GM10847 (cell line): ENCODE data around the gene ZNF618.

Experiments used
- POLR2A ChIP-seq: IDR thresholded peaks from 2 replicates; pipeline ENCODE4 v1.6.1; 2011; ENCODE audit not compliant: insufficient read length; ENCODE audit errors: extremely low read depth

Gene ZNF618

DNA sequence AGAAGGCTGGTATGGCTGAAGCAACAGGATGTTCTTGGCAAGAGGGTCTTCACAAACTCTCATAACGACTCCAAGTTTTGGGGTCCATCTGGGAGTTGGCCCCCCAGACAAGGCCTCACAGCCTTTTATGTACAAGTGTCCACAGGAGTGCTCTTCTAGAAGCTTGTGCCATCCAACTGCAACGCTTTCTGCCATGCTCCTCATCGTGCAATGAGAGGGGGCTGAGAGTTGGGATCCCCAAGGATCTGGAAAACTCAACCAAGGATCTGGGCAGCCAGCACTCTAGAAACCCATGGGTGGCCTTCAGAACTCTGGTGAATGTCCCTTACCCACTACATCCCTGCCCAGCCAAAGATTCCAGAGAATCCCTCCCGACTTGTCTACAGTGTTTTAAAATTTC lies 210.5 kb downstream of the ZNF618 start:
- no peak for TF ChIP-seq POLR2A

DNA sequence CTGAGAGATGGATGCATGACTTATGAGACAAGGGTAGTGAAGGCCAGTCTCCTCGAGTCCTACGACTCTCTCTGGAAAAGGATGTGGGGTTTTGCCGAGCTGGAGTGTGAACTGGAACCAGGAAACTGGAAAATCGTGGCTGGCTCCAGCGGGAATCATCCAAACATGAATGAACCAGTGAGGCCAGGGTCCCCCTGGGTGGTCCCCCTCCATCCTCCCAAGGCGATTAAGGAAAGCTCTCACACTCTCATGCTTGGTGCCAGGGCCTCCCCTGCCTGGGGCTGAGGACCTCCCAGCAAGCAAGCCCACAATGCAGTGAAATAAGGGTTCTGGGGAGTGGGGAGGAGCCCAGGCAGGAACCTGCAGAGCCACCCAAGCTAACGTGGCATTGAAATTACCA lies 211.6 kb downstream of the ZNF618 start:
- TF ChIP-seq POLR2A, result no peak

DNA sequence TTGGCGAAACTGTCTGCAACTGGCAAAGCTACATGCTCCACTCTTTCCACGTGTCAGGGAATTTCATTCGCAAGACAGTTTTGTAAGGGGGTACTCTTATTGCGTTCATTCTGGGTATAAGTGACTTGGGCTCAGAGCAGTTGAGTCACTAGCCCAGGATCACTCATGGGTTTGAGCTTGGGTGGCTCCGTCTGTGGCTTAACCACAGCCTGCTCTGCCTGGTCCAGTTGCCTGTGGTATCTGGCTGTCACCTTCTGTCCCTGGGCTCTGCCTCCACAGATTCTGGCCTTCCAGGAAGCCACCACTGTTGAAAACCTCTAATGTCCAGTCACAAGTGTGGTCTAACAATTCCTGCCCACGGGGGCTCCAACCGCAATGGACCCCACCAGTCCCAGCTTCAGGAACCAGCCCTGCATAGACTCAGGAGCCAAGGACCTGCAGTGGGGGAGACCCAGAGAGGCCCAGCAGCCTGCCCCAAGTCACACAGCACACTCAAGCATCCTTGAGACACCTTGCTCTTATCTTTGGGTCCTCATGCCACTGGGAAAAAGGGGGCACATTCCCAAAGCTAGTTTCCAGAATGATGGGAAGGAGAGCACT lies 212.6 kb downstream of the ZNF618 start:
- TF ChIP-seq POLR2A, result no peak

DNA sequence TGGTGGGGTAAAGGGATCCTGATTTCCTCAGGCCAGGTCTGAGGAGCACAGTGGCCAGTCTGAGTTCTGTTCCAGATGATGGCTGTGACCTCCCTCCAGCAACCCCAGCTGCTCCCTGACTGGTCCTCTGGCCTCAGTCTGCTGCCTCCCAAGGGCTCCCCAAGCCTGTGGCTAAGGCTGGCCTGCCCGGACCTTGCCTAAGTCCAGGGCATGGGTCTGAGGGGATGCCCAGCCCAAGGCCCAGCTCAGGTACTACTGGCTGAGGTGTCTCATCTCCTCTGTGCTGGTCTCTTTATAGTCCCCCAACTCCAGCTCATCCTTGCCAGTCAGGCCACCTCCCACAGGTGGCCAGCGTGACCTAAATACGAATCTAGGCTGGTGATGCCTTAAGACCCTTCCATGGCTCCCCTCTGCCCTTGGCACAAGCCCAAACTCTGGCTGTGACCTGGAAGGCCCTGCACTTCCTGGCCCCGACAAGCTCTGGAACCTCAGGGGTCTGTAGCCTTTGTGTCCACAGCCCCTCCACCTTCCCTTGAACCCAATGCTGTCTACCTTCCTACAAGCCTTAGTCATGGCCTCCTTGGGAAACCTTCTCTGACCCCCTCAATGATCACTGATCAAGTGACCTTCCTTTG lies 213.2 kb downstream of the ZNF618 start:
- TF ChIP-seq POLR2A, result no peak

GRCh38 chr9:114090798-114091197 lies 214.7 kb downstream of the ZNF618 start:
- TF ChIP-seq POLR2A, result no peak

GRCh38 chr9:114091711-114092110 lies 215.6 kb downstream of the ZNF618 start:
- no peak for TF ChIP-seq POLR2A

DNA sequence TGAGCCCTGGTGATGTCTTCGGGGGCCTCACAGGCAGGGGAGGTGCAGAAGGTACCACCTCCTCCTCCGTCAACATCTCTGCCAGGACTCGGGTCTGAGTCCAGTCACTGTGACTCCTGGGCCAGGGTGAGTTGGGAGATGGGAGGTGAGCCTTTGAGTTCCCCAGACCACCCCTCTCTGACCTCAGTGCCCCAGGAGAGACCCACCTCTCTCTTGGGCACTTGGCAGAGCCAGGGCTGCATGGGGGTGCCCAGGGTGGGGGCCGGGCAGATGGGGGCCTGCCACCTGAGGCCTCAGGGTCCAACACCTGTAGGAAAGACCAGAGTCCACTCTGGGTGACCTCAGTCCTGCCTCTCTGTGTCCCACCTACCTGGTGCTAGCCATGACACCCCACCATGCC lies 216.2 kb downstream of the ZNF618 start:
- no peak for TF ChIP-seq POLR2A

- no peak for TF ChIP-seq POLR2A
These were observed 216.9 kb downstream of the ZNF618 start for GRCh38 chr9:114093031-114093471.

DNA sequence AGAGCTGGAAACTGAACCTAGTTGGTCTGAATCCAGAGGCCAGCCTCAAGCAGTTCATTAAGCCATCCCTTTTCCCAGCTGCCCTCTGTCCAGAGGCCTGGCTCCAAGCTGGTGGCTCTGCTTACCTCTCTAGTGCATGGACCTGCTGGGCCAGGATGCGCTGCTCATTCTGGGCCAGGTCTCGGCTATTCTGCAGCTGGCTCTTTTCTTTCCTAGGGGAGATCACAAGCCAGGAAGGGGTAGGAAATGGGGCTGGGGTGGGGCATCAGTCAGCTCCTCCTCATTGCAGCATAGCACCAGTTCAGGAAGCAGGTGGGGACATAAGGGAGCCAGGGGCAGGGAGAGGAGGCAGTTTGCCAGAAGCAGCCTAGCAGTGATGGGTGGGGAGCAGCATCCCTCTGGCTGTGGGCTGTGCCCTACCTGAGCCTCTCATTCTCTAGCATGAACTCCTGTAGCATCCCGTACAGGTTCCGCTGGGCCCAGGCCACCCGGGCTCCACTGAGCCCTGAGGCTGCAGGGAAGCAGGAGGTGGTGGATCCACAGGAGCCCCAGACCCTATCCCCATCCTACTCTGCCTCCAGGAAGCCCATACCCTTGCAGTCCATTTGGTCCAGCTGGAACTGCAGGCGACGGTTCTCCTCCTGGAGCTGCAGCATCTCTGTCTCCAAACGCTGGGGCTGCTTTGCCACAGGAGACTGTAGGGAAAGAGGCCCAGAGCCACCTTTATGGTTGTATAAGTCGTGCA lies 217.8 kb downstream of the ZNF618 start:
- TF ChIP-seq POLR2A, result no peak

- TF ChIP-seq POLR2A, result no peak
These were observed 218.9 kb downstream of the ZNF618 start for GRCh38 chr9:114094971-114095370.

DNA sequence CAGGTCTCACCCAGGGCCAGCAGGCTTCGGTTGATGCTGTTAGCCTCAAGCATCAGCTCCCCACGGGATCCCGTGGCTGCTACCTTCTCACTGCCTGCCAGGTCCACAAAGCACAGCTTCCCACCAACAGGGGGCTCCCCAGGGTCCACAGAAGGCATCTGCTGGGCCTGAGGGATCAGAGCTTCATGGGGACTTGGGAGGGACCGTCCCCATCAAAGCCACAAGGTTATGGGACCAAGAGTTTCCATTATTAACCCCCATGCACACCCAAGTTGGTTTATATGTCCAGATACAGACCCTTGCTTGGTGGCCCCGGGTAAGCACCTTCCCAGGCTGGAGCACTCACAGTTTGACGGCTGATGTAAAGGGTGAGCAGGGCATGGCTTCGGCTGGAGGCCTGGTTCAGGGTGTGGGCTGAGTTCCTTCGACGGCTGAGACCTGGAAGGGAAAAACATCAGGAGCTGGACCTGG lies 220.0 kb downstream of the ZNF618 start:
- TF ChIP-seq POLR2A, result no peak

DNA sequence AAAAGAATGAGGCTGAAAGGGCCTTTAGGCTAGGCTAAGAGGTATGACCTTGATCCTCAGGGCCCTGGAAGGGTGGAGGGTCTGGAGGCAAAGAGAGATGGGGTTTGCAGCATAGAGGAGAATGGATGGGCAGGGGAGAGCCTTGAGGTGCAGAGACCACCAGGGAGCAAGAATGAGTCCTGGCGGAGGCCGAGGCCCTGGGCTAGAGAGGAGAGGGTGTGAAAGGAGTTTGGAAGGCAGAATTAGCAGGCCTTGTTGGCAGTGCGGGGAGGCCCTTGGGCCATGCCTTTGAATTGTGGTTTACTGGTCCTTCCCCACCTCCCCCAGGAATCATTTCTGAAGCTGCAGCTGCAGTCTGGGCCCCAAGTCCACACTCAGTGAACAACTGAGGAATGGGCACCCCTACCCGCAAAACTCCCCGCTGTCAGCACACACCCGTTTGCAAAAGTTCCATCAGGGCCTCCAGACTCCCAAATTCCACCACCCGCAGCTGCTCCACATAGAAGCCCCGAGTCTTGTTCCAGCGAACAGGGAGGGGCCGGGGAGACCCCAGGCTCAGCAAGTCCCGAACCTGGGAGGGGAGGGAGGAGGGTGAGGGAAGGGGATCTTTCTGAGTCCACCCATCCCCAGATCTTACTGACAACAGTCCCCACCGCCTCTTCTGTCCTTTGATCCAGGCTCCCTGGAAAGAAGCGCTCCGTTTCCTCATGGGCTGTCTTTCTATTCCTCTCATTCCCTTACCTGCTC lies 220.9 kb downstream of the ZNF618 start:
- TF ChIP-seq POLR2A, result no peak

DNA sequence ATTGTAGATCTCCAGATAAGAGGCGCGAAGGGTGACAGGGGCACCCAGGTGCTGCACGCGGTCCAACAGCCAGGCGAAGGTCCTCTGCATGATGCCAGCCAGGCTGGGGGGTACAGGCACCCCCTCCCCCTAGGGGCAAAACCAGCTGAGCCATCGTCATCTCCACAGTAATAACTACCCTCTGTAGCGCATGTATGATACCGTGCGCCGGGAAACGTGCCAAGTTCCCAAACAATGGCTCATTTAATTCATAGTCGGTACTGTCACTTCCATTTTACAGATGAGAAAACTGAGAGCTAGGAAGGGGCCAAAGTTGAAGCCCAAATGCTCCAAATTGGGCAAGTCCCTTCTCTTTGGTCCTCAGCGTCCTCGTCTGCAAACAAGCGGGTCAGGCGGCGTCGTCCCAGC lies 221.5 kb downstream of the ZNF618 start:
- no peak for TF ChIP-seq POLR2A

DNA sequence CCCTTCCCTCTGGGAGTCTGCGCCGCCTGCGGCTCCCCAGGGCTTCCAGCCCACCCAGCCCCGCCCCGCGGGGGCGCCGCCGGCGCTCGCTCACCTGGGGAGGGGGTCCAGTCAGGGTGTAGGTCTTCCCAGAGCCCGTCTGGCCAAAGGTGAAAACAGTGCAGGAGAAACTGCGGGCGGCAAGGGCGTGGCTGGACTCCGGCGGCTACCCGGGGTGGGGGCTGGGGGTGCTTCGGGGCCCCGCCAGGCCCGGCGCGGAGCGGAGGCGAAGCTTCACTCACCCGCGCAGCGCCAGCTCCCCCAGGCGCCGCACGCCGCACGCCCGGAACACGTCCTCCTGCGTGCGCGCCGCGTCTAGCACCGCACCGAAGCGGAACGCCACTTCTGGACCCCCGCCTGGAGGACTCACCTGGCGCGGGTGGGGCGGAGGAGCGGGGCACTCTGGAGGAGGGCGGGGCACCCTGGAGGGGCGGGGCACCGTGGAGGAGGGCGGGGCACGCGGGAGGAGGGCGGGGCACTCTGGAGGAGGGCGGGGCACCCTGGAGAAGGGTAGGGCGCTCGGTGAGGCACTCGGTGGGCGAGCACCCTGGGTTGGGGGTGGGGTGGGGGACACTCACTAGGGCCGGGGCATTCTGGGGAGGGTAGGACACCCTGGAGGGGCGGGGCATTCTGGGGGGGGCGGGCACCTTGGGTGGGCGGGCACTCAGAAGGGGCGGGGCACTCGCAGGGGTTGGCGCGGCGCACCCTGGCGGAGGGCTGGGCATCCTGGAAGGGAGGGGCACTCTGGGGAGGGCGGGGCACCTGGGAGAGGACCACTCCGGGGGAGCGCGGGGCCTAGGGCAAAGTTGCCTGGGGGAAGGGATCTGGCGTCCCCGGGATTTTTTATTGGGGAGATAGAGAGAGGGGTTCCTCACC lies 222.2 kb downstream of the ZNF618 start:
- no peak for TF ChIP-seq POLR2A
